Skeletal muscle satellite cell (primary cell): ENCODE data around the gene METTL1. TPM values are rescaled to one million over a fixed set of nuclear protein-coding genes. Genes with fewer than 3 reads are reported as not detected.
"Not testable (repeated sequence)": the region's sequence is repeated elsewhere in the genome, so short reads cannot be mapped to it uniquely, and the experiment has no call there.

Experiments
- H3K27me3 ChIP-seq: 2 replicates; pipeline ENCODE4 v1.7.0; 2013; ENCODE audit warnings: low read length; ENCODE audit not compliant: control insufficient read depth, insufficient read depth
- H3K36me3 ChIP-seq: 2 replicates; pipeline ENCODE4 v1.7.0; 2013; ENCODE audit warnings: mild to moderate bottlenecking, control low read depth, low read length; ENCODE audit not compliant: insufficient read depth
- H3K4me1 ChIP-seq: 2 replicates; pipeline ENCODE4 v1.7.0; 2013; ENCODE audit warnings: low read length; ENCODE audit not compliant: control insufficient read depth, insufficient read depth
- H3K4me2 ChIP-seq: 2 replicates; pipeline ENCODE4 v1.7.0; 2013; ENCODE audit warnings: mild to moderate bottlenecking, low read length
- H3K4me3 ChIP-seq: 2 replicates; pipeline ENCODE4 v1.7.0; 2013; ENCODE audit warnings: low read length
- H3K9ac ChIP-seq: 2 replicates; pipeline ENCODE4 v1.7.0; 2013; ENCODE audit warnings: mild to moderate bottlenecking, low read depth, low read length, moderate library complexity
- H3K9me3 ChIP-seq: replicated peaks from 2 replicates; pipeline ENCODE4 v1.7.0; 2013; ENCODE audit warnings: mild to moderate bottlenecking, control low read depth, low read length
- small RNA-seq: library from RNA; depleted of rRNA; stranded (forward); fragments of <200 nt; gene quantifications from one replicate; pipeline ENCODE3, GENCODE V24; 2012

The METTL1 gene

DNA sequence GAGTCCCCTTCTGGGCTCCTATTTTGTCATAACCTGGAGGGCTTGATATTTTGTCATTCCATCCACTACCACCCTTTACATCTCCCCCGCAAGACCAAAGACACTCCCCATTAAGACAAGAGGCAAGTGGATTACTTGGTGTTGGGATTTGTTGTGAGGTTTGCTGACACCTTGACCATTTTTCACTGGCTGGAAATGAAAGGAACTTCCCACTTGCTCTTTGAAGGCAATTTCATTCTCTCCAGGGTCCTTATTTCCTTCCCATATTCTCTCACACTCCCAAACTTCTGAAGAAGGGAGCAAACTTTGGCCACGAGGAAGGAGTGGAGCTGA, 48.3 kb downstream of the METTL1 start:
- Histone ChIP-seq H3K4me2 (no peak overlapping the region), H3K9ac (no peak overlapping the region), H3K4me1 (peaks cover 9% of the 10 kb centered on the region), H3K4me3 (no peak overlapping the region), H3K27me3 (peaks cover 3% of the 10 kb centered on the region), H3K9me3 (no peaks in the 10 kb centered on the region), H3K36me3 (peaks cover 24% of the 10 kb centered on the region)

DNA sequence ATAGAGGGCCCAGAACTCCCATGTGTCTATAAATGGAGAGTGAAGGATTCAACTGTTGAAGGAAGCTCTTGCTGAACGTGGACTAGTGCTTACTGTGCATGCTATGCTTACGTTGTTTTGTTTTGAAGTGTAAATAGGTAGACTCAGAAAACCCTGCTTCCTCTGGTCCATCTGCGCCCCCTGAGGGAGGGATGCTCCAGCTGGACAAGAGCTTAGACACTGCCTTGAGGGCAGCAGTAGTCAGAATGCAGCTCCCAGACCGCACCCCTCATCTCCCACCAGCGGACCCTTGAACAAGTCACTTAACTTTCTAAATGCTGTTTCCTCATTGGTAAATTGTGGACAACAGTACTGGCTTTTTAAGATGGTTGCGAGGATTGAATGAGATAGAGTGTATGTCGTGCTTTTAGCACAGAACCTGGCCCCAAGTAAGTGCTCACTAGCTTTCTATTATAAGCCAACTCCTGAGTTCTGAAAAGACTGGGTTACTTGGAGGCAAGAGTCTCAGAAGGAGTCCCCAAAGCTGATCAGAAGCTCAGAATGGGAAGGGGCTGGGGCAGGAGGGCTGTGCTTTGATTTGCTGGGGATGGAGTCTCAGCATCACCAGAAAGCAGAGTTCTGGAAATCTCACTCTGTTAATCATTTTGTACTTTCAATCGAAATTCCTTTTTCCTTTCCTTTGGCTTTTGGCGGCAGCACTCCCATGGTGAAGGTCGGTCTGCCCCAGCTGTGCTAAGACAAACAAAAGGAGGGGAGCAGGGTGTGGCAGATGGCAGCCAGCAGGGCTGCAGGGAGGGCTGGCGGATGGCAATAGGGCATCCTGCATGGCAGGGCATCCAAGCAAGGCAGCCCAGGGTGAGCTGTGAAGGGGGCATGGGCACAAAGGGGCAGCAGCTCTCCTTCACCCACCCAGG, 48.9 kb downstream of the METTL1 start:
- H3K9ac ChIP-seq, result no peak overlapping the region
- peaks cover 9% of the 10 kb centered on the region for H3K4me1 ChIP-seq
- H3K36me3 ChIP-seq, result peaks cover 29% of the 10 kb centered on the region
- no peaks in the 10 kb centered on the region for H3K9me3 ChIP-seq
- H3K27me3 ChIP-seq, result peaks cover 3% of the 10 kb centered on the region
- H3K4me2 ChIP-seq, result no peak overlapping the region
- no peak overlapping the region for H3K4me3 ChIP-seq

DNA sequence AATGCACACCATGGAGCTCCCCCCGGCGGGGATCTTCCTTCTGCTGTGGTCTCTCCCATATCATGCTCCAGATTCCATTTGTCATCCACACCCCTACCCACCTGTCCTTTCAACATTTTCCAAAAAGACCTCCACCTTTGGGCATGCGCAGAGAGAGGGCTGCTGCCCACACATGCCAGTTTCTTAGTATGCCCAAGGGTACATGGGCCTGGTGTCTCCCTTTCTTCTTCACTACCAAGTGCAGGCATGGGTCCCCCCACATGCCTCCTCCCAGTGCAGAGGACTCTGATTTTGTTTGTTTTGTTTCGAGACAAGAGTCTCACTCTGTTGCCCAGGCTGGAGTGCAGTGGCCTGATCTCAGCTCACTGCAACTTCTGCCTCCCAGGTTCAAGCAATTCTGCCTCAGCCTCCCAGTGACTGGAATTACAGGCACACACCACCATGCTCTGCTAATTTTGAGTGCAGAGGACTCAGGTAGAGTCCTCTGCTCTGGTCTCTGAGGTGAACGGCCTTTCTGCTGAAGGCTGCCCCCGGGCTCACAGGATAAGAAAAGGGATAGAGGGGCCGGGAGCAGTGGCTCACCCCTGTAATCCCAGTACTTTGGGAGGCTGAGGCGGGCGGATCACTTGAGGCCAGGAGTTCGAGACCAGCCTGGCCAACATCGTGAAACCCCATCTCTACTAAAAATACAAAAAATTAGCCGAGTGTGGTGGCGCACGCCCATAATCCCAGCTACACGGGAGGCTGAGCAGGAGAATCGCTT, 49.9 kb downstream of the METTL1 start:
- H3K9ac ChIP-seq, H3K4me1 ChIP-seq: not testable (repeated sequence)
- peaks cover 34% of the 10 kb centered on the region for H3K36me3 ChIP-seq

DNA sequence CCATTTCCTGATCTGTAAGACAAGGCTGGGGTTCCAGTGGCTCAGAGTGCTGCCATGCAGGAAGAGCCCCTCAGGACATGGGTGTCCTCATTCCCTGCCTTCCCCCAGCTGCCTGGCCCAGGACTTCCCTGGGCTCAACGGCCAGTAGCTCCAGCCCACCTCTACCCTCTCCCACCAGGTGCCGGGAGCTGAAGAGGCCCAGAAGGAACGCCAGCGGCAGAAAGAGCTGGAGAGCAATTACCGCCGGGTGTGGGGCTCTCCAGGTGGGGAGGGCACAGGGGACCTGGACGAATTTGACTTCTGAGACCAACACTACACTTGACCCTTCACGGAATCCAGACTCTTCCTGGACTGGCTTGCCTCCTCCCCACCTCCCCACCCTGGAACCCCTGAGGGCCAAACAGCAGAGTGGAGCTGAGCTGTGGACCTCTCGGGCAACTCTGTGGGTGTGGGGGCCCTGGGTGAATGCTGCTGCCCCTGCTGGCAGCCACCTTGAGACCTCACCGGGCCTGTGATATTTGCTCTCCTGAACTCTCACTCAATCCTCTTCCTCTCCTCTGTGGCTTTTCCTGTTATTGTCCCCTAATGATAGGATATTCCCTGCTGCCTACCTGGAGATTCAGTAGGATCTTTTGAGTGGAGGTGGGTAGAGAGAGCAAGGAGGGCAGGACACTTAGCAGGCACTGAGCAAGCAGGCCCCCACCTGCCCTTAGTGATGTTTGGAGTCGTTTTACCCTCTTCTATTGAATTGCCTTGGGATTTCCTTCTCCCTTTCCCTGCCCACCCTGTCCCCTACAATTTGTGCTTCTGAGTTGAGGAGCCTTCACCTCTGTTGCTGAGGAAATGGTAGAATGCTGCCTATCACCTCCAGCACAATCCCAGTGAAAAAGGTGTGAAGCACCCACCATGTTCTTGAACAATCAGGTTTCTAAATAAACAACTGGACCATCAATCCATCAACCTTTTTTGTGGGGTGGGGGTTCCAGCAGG, 51.0 kb downstream of the METTL1 start:
- peaks cover 45% of the 10 kb centered on the region for H3K36me3 ChIP-seq
- peaks cover 3% of the 10 kb centered on the region for H3K4me1 ChIP-seq
- H3K4me3 ChIP-seq, result no peak overlapping the region
- H3K4me2 ChIP-seq, result no peak overlapping the region
- H3K27me3 ChIP-seq, result peaks cover 3% of the 10 kb centered on the region
- H3K9me3 ChIP-seq, result no peaks in the 10 kb centered on the region
- no peak overlapping the region for H3K9ac ChIP-seq

More for the DNA sequence above, 49.9 kb downstream of the METTL1 start:
- H3K9me3 ChIP-seq, H3K27me3 ChIP-seq, H3K4me2 ChIP-seq, H3K4me3 ChIP-seq: not testable (repeated sequence)

DNA sequence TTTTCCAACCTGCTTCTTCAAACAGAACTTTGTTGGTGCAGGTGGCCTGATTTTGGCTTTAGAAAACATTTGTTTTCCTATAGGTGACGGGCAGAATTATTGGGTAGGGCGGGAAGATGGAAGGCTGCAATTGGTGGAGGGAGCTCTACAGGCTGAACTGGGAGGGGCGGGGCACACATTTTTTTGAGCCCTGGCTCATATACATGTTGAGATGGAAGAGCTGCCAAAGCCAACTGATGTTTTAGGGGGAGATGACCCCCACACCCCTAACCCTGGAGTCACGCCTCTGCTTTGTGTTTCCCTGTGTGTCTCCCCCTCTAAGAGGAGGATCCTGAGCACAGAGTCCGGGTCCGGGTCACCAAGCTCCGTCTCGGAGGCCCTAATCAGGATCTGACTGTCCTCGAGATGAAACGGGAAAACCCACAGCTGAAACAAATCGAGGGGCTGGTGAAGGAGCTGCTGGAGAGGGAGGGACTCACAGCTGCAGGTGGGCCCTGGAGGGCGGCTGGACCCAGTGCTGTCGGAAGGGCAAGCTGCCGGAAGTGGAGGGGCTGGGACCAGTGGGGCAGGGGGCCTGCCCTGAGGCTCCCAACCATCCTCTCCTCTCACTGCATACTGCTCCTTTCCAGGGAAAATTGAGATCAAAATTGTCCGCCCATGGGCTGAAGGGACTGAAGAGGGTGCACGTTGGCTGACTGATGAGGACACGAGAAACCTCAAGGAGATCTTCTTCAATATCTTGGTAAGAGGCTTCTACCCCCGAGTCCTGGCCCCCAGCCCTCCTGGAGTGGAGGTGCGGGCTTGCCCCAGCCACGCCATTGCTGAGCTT, 51.9 kb downstream of the METTL1 start:
- H3K27me3 ChIP-seq, result peaks cover 3% of the 10 kb centered on the region
- H3K9ac ChIP-seq, result no peak overlapping the region
- H3K4me3 ChIP-seq, result no peak overlapping the region
- H3K9me3 ChIP-seq, result no peaks in the 10 kb centered on the region
- H3K36me3 ChIP-seq, result peaks cover 46% of the 10 kb centered on the region
- no peak overlapping the region for H3K4me2 ChIP-seq
- H3K4me1 ChIP-seq, result no peaks in the 10 kb centered on the region

DNA sequence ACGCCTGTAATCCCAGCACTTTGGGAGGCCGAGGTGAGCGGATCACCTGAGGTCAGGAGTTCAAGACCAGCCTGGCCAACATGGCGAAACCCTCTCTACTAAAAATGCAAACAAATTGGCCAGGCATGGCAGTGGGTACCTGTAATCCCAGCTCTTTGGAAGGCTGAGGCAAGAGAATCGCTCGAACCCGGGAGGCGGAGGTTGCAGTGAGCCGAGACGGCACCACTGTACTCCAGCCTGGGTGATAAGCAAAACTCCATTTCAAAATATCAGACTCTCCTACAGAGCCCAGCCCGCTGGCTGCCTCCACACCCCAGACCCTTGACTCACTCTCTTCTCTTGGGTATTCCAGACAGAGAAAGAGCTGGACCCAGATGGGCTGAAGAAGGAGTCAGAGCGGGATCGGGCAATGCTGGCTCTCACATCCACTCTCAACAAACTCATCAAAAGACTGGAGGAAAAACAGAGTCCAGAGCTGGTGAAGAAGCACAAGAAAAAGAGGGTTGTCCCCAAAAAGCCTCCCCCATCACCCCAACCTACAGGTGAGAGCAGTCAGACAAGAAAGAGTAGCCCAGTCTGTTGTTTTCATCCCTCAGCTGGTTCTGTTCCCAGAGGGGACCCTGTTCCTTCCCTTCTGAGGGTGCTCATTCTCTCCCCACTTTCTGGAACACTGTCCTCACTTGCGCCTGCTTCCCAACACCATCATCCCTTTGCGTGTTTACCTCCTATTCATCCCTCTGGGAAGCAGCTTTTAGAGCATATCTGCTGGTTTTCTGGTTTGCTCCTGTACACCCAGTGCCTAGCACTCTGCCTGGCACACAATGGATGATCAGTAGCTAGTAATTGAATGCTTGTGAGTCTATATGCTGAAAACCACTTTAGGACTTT, 53.0 kb downstream of the METTL1 start:
- H3K4me1 ChIP-seq, result no peaks in the 10 kb centered on the region
- H3K4me2 ChIP-seq, result no peak overlapping the region
- no peak overlapping the region for H3K9ac ChIP-seq
- H3K36me3 ChIP-seq, result peaks cover 50% of the 10 kb centered on the region
- no peaks in the 10 kb centered on the region for H3K9me3 ChIP-seq
- peaks cover under 1% of the 10 kb centered on the region for H3K27me3 ChIP-seq
- H3K4me3 ChIP-seq, result no peak overlapping the region

Small RNA genes lying within 50 kb of the gene (small RNA-seq; reads per million reads assigned to genes)
- gene RNU6-1083P, result not detected
